ENCODE measurements around the gene CCDC30. TPM values are rescaled to one million over a fixed set of nuclear protein-coding genes. Genes with fewer than 3 reads are reported as not detected.

The CCDC30 gene
- total and polyA plus RNA-seq, 2 experiments from 2014 or later, result 2.6 to 12.9 TPM

- H4K20me1 ChIP-seq (ENCODE audit: insufficient read depth, poor library complexity, severe bottlenecking), result no peaks in the 10 kb centered on the region
These were observed 176.0 kb downstream of the CCDC30 start for GRCh38 chr1:42639116-42639515.

GRCh38 chr1:42646056-42646455, 183.0 kb downstream of the CCDC30 start:
- H3K4me1 ChIP-seq (ENCODE audit: insufficient read depth), result no peaks in the 10 kb centered on the region
- no peaks in the 10 kb centered on the region for H3K9me2 ChIP-seq (replicated peaks; ENCODE audit: insufficient read depth)
- no peak overlapping the region for H3K4me2 ChIP-seq
- no peaks in the 10 kb centered on the region for H3K36me3 ChIP-seq (replicated peaks; ENCODE audit: insufficient read depth, low read depth)
- H3K4me3 ChIP-seq, result no peak overlapping the region
- DNase-seq (ENCODE audit: low spot score), result no peak
- H3K79me2 ChIP-seq, result no peaks in the 10 kb centered on the region
- no peak overlapping the region for H3K27ac ChIP-seq
- H3K9me3 ChIP-seq (ENCODE audit: low read depth), result peaks cover 6% of the 10 kb centered on the region
- WGBS (ENCODE audit: low lambda C conversion rate, missing lambda C conversion rate), result 89% methylated on average over 2 of the region's 2 CpGs
- TF ChIP-seq EZH2 (IDR thresholded peaks at IDR 0.05; ENCODE audit: borderline replicate concordance), result no peak
- TF ChIP-seq EZH2phosphoT487 (IDR thresholded peaks at IDR 0.05; ENCODE audit: low read depth, severe bottlenecking, unreplicated experiment), result no peak
- no peak for TF ChIP-seq CTCF (IDR thresholded peaks at IDR 0.05; ENCODE audit: poor library complexity)
- no peaks in the 10 kb centered on the region for H3K27me3 ChIP-seq
- H2AFZ ChIP-seq, result no peak overlapping the region
- H4K20me1 ChIP-seq (ENCODE audit: insufficient read depth, poor library complexity, severe bottlenecking), result no peaks in the 10 kb centered on the region

More at GRCh38 chr1:42639116-42639515, 176.0 kb downstream of the CCDC30 start:
- no peaks in the 10 kb centered on the region for H3K9me2 ChIP-seq (replicated peaks; ENCODE audit: insufficient read depth)
- no peaks in the 10 kb centered on the region for H3K36me3 ChIP-seq (replicated peaks; ENCODE audit: insufficient read depth, low read depth)
- H2AFZ ChIP-seq, result no peak overlapping the region
- H3K9me3 ChIP-seq (ENCODE audit: low read depth), result no peaks in the 10 kb centered on the region
- no peak for TF ChIP-seq EZH2phosphoT487 (IDR thresholded peaks at IDR 0.05; ENCODE audit: low read depth, severe bottlenecking, unreplicated experiment)
- no peak for TF ChIP-seq EZH2 (IDR thresholded peaks at IDR 0.05; ENCODE audit: borderline replicate concordance)
- TF ChIP-seq CTCF (IDR thresholded peaks at IDR 0.05; ENCODE audit: poor library complexity), result no peak
- H3K27ac ChIP-seq, result no peak overlapping the region
- H3K4me3 ChIP-seq, result no peak overlapping the region
- H3K4me1 ChIP-seq (ENCODE audit: insufficient read depth), result no peaks in the 10 kb centered on the region
- no peak for DNase-seq (ENCODE audit: low spot score)
- no peaks in the 10 kb centered on the region for H3K27me3 ChIP-seq
- H3K4me2 ChIP-seq, result no peak overlapping the region
- H3K79me2 ChIP-seq, result no peaks in the 10 kb centered on the region

- Histone ChIP-seq H3K27me3 (no peaks in the 10 kb centered on the region), H3K9me2 (replicated peaks; ENCODE audit: insufficient read depth) (no peaks in the 10 kb centered on the region), H3K27ac (peak overlapping the region; percentile 84), H3K4me1 (ENCODE audit: insufficient read depth) (peaks cover 17% of the 10 kb centered on the region), H4K20me1 (ENCODE audit: insufficient read depth, poor library complexity, severe bottlenecking) (no peaks in the 10 kb centered on the region), H3K36me3 (replicated peaks; ENCODE audit: insufficient read depth, low read depth) (no peaks in the 10 kb centered on the region), H3K4me2 (peak overlapping the region; percentile 94), H3K4me3 (peak overlapping the region; percentile 3), H3K79me2 (peaks cover 28% of the 10 kb centered on the region), H2AFZ (peak overlapping the region; percentile 75), H3K9me3 (ENCODE audit: low read depth) (no peaks in the 10 kb centered on the region)
- DNase-seq (ENCODE audit: low spot score), result no peak
- WGBS (ENCODE audit: low lambda C conversion rate, missing lambda C conversion rate), result 93% methylated on average over 5 of the region's 5 CpGs
- TF ChIP-seq EZH2phosphoT487 (IDR thresholded peaks at IDR 0.05; ENCODE audit: low read depth, severe bottlenecking, unreplicated experiment) (no peak), EZH2 (IDR thresholded peaks at IDR 0.05; ENCODE audit: borderline replicate concordance) (no peak), CTCF (IDR thresholded peaks at IDR 0.05; ENCODE audit: poor library complexity) (no peak)
These were observed 194.1 kb downstream of the CCDC30 start for GRCh38 chr1:42657201-42657600.

Data from hepatocyte (in vitro differentiated cells).